GM12878 (cell line): ENCODE data around the gene AGPAT4. TPM values are rescaled to one million over a fixed set of nuclear protein-coding genes. Genes with fewer than 3 reads are reported as not detected.

Experiments used
- ATAC-seq: fragments of 200-7000 bp; cut with Tn5 transposase; 3 replicates; pipeline ENCODE4 v1.9.1; 2020; ENCODE audit warnings: mild to moderate bottlenecking, moderate library complexity
- BruUV-seq: library from RNA; stranded (reverse); fragments of 400-500 nt; replicated peaks from 2 replicates; lab custom pipeline; 2021; lab: Mats Ljungman, UMichigan
- CTCF ChIA-PET: fragments of 300-600 bp; sonication (Branson Sonifier 250); formaldehyde crosslinking; extraction: SDS; loops from one replicate; lab custom pipeline; 2021; ENCODE audit warnings: inconsistent platforms; lab: Yijun Ruan, JAX
- POLR2A ChIA-PET: fragments of 350-600 bp; formaldehyde crosslinking; extraction: SDS; loops from one replicate; lab custom pipeline; 2021; ENCODE audit warnings: inconsistent platforms; lab: Charles Lee
- RAD21 ChIA-PET: fragments of 300-600 bp; sonication (Branson Sonifier 250); formaldehyde crosslinking; loops from one replicate; lab custom pipeline; 2023; ENCODE audit warnings: antibody characterized with exemption; ENCODE audit not compliant: unreplicated experiment; lab: Charles Lee
- SMC1A ChIA-PET: fragments of 300-600 bp; sonication (Branson Sonifier 250); formaldehyde crosslinking; loops from one replicate; lab custom pipeline; 2023; ENCODE audit not compliant: unreplicated experiment, uncharacterized antibody; lab: Charles Lee
- DNase-seq: peaks from one replicate; pipeline ENCODE4 v3.0.0-alpha.2; 2011; ENCODE audit warnings: low read depth, low spot score
- FAIRE-seq: peaks from 3 replicates; lab custom pipeline; 2011; peaks lifted over from hg19 to GRCh38; lab: Jason Lieb, UNC
- H2AFZ ChIP-seq: 2 replicates; pipeline ENCODE4 v1.6.0; 2011; ENCODE audit warnings: low read depth, low read length, control low read depth; ENCODE audit not compliant: control insufficient read depth
- H3K27ac ChIP-seq: 2 replicates; pipeline ENCODE4 v1.5.1; 2011; ENCODE audit warnings: control low read depth; ENCODE audit not compliant: control insufficient read depth, insufficient read depth
- H3K27me3 ChIP-seq, 2 experiments: replicated peaks in 1 of 2; 2 replicates each; pipeline versions ENCODE4 v1.6.0 to v1.6.1; 2011; ENCODE audit warnings: low read length in 1 of 2; ENCODE audit not compliant: control insufficient read depth in 2 of 2, insufficient read depth in 2 of 2
- H3K36me3 ChIP-seq, 2 experiments: 2 replicates each; pipeline ENCODE4 v1.5.1; 2011; ENCODE audit warnings: low read length in 1 of 2; ENCODE audit not compliant: control insufficient read depth in 2 of 2, insufficient read depth in 2 of 2
- H3K4me1 ChIP-seq: 2 replicates; pipeline ENCODE4 v1.6.1; 2011; ENCODE audit warnings: mild to moderate bottlenecking, low read length, moderate library complexity, mixed read lengths; ENCODE audit not compliant: control insufficient read depth, insufficient read depth
- H3K4me2 ChIP-seq: 2 replicates; pipeline ENCODE4 v1.6.0; 2011; ENCODE audit warnings: control low read depth; ENCODE audit not compliant: control insufficient read depth, insufficient read depth
- H3K4me3 ChIP-seq: fragments of 200-600 bp; sonication (generic); 2 replicates; pipeline ENCODE4 v1.5.1; 2016
- H3K79me2 ChIP-seq: 2 replicates; pipeline ENCODE4 v1.6.0; 2011; ENCODE audit warnings: low read length; ENCODE audit not compliant: control insufficient read depth, insufficient read depth
- H3K9ac ChIP-seq: 2 replicates; pipeline ENCODE4 v1.8.0; 2011; ENCODE audit warnings: low read length, control low read depth, mixed read lengths; ENCODE audit not compliant: control insufficient read depth, insufficient read depth
- H3K9me3 ChIP-seq: replicated peaks from 3 replicates; pipeline ENCODE4 v1.5.1; 2011; ENCODE audit warnings: mild to moderate bottlenecking, low read length; ENCODE audit not compliant: control insufficient read depth, insufficient read depth
- H4K20me1 ChIP-seq: 2 replicates; pipeline ENCODE4 v1.6.0; 2011; ENCODE audit not compliant: control insufficient read depth, insufficient read depth
- BCL3 ChIP-seq: IDR thresholded peaks from 2 replicates; pipeline ENCODE4 v1.6.1; 2011; ENCODE audit warnings: borderline replicate concordance, low read depth, mild to moderate bottlenecking, moderate library complexity, low read length; ENCODE audit not compliant: insufficient read depth, poor library complexity, severe bottlenecking
- BMI1 ChIP-seq: fragments of 450-650 bp; IDR thresholded peaks from 2 replicates; pipeline ENCODE4 v1.6.1; 2016; ENCODE audit warnings: mild to moderate bottlenecking, moderate library complexity, borderline replicate concordance
- CEBPB ChIP-seq, 2 experiments: fragments of 150-350 bp in 1 of 2; IDR thresholded peaks; 2 replicates each; pipeline ENCODE4 v1.6.1; 2012 to 2014; ENCODE audit warnings: low read depth in 2 of 2, low read length in 2 of 2, borderline replicate concordance in 1 of 2, inconsistent platforms in 1 of 2
- CREM ChIP-seq: IDR thresholded peaks from 2 replicates; pipeline ENCODE4 v1.6.1; 2014; ENCODE audit warnings: antibody characterized with exemption, low read depth
- EED ChIP-seq: sonication (generic); IDR thresholded peaks from 2 replicates; pipeline ENCODE4 v1.6.1; 2016; ENCODE audit warnings: antibody characterized with exemption, low read depth
- GATAD2B ChIP-seq: fragments of 450-650 bp; conservative IDR thresholded peaks from 2 replicates; pipeline ENCODE4 v1.6.1; 2017; ENCODE audit warnings: low read depth, mild to moderate bottlenecking, moderate library complexity
- HDGF ChIP-seq: fragments of 450-650 bp; IDR thresholded peaks from 2 replicates; pipeline ENCODE4 v1.6.1; 2016; ENCODE audit warnings: antibody characterized with exemption
- NFXL1 ChIP-seq: fragments of 450-650 bp; IDR thresholded peaks from 2 replicates; pipeline ENCODE4 v1.6.1; 2017; ENCODE audit warnings: antibody characterized with exemption, mild to moderate bottlenecking, borderline replicate concordance
- NRF1 ChIP-seq: conservative IDR thresholded peaks from 2 replicates; pipeline ENCODE4 v1.6.1; 2011; ENCODE audit warnings: mild to moderate bottlenecking, low read depth, low read length, improper control_type of control experiment
- POLR2AphosphoS5 ChIP-seq: IDR thresholded peaks from 2 replicates; pipeline ENCODE4 v1.6.1; 2011; ENCODE audit warnings: mild to moderate bottlenecking, low read length, inconsistent platforms
- PRDM15 ChIP-seq: fragments of 450-650 bp; formaldehyde crosslinking; IDR thresholded peaks from 2 replicates; pipeline ENCODE4 v1.4.0; 2020; ENCODE audit warnings: mild to moderate bottlenecking, moderate library complexity
- RCOR1 ChIP-seq: conservative IDR thresholded peaks from 2 replicates; pipeline ENCODE4 v1.6.1; 2012; ENCODE audit warnings: low read depth, low read length, improper control_type of control experiment
- RELA ChIP-seq: fragments of 450-650 bp; IDR thresholded peaks from 2 replicates; pipeline ENCODE4 v1.8.0; 2014; ENCODE audit warnings: borderline replicate concordance; ENCODE audit not compliant: partially characterized antibody
- SREBF1 ChIP-seq: IDR thresholded peaks from 2 replicates; pipeline ENCODE4 v1.6.1; 2012; ENCODE audit warnings: mild to moderate bottlenecking, low read length
- SRF ChIP-seq, 2 experiments: IDR thresholded peaks; 2 replicates each; pipeline ENCODE4 v1.6.1; 2011; ENCODE audit warnings: low read depth in 2 of 2, low read length in 2 of 2, mild to moderate bottlenecking in 1 of 2, moderate library complexity in 1 of 2
- ZNF24 ChIP-seq: fragments of 450-650 bp; IDR thresholded peaks from 2 replicates; pipeline ENCODE4 v1.6.1; 2017; ENCODE audit warnings: antibody characterized with exemption, mild to moderate bottlenecking
- ZNF384 ChIP-seq: IDR thresholded peaks from 2 replicates; pipeline ENCODE4 v1.6.1; 2012; ENCODE audit warnings: low read depth, mild to moderate bottlenecking, low read length, improper control_type of control experiment, borderline replicate concordance
- ZSCAN29 ChIP-seq: fragments of 450-650 bp; IDR thresholded peaks from 2 replicates; pipeline ENCODE4 v1.6.1; 2017; ENCODE audit warnings: mild to moderate bottlenecking, moderate library complexity
- WGBS: methylation state at CpG from one replicate; pipeline ENCODE4 v1.1.6; 2016; ENCODE audit warnings: low lambda C conversion rate; ENCODE audit not compliant: insufficient replicate concordance, insufficient coverage; ENCODE audit errors: missing lambda C conversion rate; 5-methylcytosine and 5-hydroxymethylcytosine counted together
- in situ Hi-C: fragments of 300-500 bp; cut with MboI; formaldehyde crosslinking; loops from 9 replicates; pipeline ENCODE4 v1.14.3; 2018; ENCODE audit warnings: mixed read lengths
- intact Hi-C: fragments of 100-400 bp; cut with micrococcal nuclease; formaldehyde crosslinking; loops from one replicate; pipeline ENCODE4 v1.14.2; 2022; ENCODE audit not compliant: unreplicated experiment
- polyA plus RNA-seq, 11 experiments: library from polyadenylated mRNA; depleted of rRNA in 4 of 11; unstranded in 6 of 11; stranded (reverse) in 5 of 11; fragments of >200 nt; fragmentation: Nextera tagmentation in 4 of 11; fragmentation: Illumina TruSeq in 1 of 11; extraction: Ambion mirVana in 4 of 11; extraction: Trizol in 1 of 11; gene quantifications; 1 replicate in 1 of 11; 2 replicates in 10 of 11; pipeline versions ENCODE4 v1.2.1 to v1.2.3, GENCODE V29; 2011 to 2016; ENCODE audit warnings: inconsistent platforms in 2 of 11, missing spikeins in 2 of 11, low read depth in 1 of 11
- total RNA-seq, 4 experiments: library from RNA; depleted of rRNA in 3 of 4; stranded (reverse); fragments of >200 nt in 3 of 4; fragmentation: Illumina TruSeq in 1 of 4; extraction: Trizol in 1 of 4; gene quantifications; 2 replicates each; pipeline versions ENCODE4 v1.2.1 to v1.2.3, GENCODE V29; 2013 to 2021
- TF ChIP-seq, protein P1 (sequence below): IDR thresholded peaks from 2 replicates; pipeline ENCODE4 v1.6.1; 2011; ENCODE audit warnings: borderline replicate concordance, low read depth, mild to moderate bottlenecking, moderate library complexity, mixed read lengths, low read length; ENCODE audit not compliant: insufficient read depth; ENCODE audit errors: extremely low read length

The AGPAT4 gene
- total and polyA plus RNA-seq, 10 of the 15 experiments (the other 5 are each of a cell fraction or from before 2014, with no cell fraction given), result 0.34 to 2.2 (median 1.3) TPM

- TF ChIP-seq PRDM15 (no peak), GATAD2B (no peak), RCOR1 (no peak)
Measured at GRCh38 chr6:161195386-161195785, 78.5 kb downstream of the AGPAT4 start (continued).

DNA sequence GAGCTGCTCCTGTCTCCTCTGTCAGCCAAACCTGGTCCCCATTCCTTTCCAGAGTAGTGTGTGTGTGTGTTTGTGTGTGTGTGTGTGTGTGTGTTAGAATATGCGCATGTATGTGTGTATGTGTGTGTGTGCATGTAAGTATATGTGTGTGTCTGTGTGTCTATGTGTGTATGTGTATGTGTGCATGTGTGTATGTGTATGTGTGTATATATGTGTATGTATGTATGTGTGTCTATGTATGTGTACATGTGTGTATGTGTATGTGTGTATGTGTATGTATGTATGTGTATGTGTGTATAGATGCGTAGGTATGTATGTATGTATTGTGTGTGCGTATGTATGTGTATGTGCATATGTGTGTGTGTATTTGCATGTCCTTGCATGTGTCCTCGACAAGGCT is 79.5 kb downstream of the AGPAT4 start:
- whole genome bisulfite sequencing, result 71% methylated on average over 4 of the region's 4 CpGs
- Histone ChIP-seq H3K27ac (no peak overlapping the region), H3K27me3 (no peaks in the 10 kb centered on the region), H3K9ac (no peak overlapping the region), H2AFZ (no peak overlapping the region), H4K20me1 (no peaks in the 10 kb centered on the region), H3K4me2 (no peak overlapping the region), H3K36me3 (no peaks in the 10 kb centered on the region), H3K9me3 (peaks cover 2% of the 10 kb centered on the region; the same call in 1 of the 3 replicates), H3K4me1 (no peaks in the 10 kb centered on the region), H3K79me2 (no peaks in the 10 kb centered on the region), H3K4me3 (no peak overlapping the region)
- DNase-seq (no peak), ATAC-seq (no peak), FAIRE-seq (no peak)
- BruUV-seq, result no TSS peak
- SMC1A ChIA-PET, result no interaction called here
- POLR2A ChIA-PET, result no interaction called here
- CTCF ChIA-PET, result no interaction called here
- TF ChIP-seq NRF1, result no peak
- no peak for TF ChIP-seq EED
- no peak for TF ChIP-seq ZSCAN29
- TF ChIP-seq CREM, result no peak
- TF ChIP-seq BCL3, result no peak
- TF ChIP-seq RELA, result no peak
- no peak for TF ChIP-seq ZNF384
- TF ChIP-seq NFXL1, result no peak
- TF ChIP-seq POLR2AphosphoS5, result no peak
- TF ChIP-seq SRF (IDR thresholded peaks at IDR 0.05; ENCODE audit: low read depth in 2 of 2, low read length in 2 of 2), result no peak
- no peak for TF ChIP-seq CEBPB (IDR thresholded peaks at IDR 0.05; ENCODE audit: borderline replicate concordance in 1 of 2, low read depth in 2 of 2, low read length in 2 of 2)
- TF ChIP-seq BMI1, result no peak
- TF ChIP-seq ZNF24, result no peak
- TF ChIP-seq, protein P1, sequence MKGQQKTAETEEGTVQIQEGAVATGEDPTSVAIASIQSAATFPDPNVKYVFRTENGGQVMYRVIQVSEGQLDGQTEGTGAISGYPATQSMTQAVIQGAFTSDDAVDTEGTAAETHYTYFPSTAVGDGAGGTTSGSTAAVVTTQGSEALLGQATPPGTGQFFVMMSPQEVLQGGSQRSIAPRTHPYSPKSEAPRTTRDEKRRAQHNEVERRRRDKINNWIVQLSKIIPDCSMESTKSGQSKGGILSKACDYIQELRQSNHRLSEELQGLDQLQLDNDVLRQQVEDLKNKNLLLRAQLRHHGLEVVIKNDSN, result no peak
- no peak for TF ChIP-seq SREBF1
- TF ChIP-seq HDGF, result no peak
- intact Hi-C loops (no loop called here), in situ Hi-C loops (no loop called here)
- RAD21 ChIA-PET, result interaction anchor here (0.9 kb wide), 1 partner anchor 14 kb away, joined by 3 read pairs; no protein-coding TSS in a partner anchor
